ENCODE measurements around the gene AGBL1.

AGBL1 gene

DNA sequence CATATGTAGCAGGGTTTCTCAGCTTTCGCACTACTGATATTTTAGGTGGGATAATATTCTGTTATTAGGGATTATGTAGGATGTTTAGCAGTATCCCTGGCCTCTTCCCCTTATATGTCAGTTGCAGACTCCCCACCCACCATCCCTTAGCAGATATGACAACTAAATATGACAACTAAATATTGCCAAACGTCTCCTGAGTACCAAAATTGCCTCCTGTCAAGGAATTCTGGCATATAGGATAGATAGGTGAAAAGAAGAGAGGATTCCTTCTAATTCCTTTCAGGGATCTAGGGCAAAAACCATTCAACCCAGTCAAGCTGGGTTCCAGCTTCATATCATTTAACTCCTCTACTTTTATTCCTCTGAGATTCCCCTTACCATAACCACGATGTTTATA lies 759.8 kb downstream of the AGBL1 start:
- DNase-seq (ENCODE audit: low read depth, low spot score): no peak
- in situ Hi-C loops (cut with HindIII; ENCODE audit: low sequenced_read_pairs): no loop called here
- no peak overlapping the region for H3K4me3 ChIP-seq (ENCODE audit: low read depth, low read length)
- no peak for TF ChIP-seq CTCF (IDR thresholded peaks at IDR 0.05; ENCODE audit: low read depth, low read length)

GRCh38 chr15:86840996-86841395 lies 761.3 kb downstream of the AGBL1 start:
- in situ Hi-C loops (cut with HindIII; ENCODE audit: low sequenced_read_pairs): no loop called here
- DNase-seq (ENCODE audit: low read depth, low spot score): no peak
- H3K4me3 ChIP-seq (ENCODE audit: low read depth, low read length): no peak overlapping the region
- no peak for TF ChIP-seq CTCF (IDR thresholded peaks at IDR 0.05; ENCODE audit: low read depth, low read length)

GRCh38 chr15:86842199-86842598 lies 762.5 kb downstream of the AGBL1 start:
- DNase-seq (ENCODE audit: low read depth, low spot score): no peak
- TF ChIP-seq CTCF (IDR thresholded peaks at IDR 0.05; ENCODE audit: low read depth, low read length): no peak
- no peak overlapping the region for H3K4me3 ChIP-seq (ENCODE audit: low read depth, low read length)
- in situ Hi-C loops (cut with HindIII; ENCODE audit: low sequenced_read_pairs): no loop called here

GRCh38 chr15:86846036-86846435 lies 766.4 kb downstream of the AGBL1 start:
- in situ Hi-C loops (cut with HindIII; ENCODE audit: low sequenced_read_pairs): no loop called here

GRCh38 chr15:86849136-86849535 lies 769.5 kb downstream of the AGBL1 start:
- TF ChIP-seq CTCF (IDR thresholded peaks at IDR 0.05; ENCODE audit: low read depth, low read length): no peak
- no peak for DNase-seq (ENCODE audit: low read depth, low spot score)
- no peak overlapping the region for H3K4me3 ChIP-seq (ENCODE audit: low read depth, low read length)
- in situ Hi-C loops (cut with HindIII; ENCODE audit: low sequenced_read_pairs): no loop called here

More at GRCh38 chr15:86846036-86846435, 766.4 kb downstream of the AGBL1 start:
- no peak for TF ChIP-seq CTCF (IDR thresholded peaks at IDR 0.05; ENCODE audit: low read depth, low read length)
- DNase-seq (ENCODE audit: low read depth, low spot score): no peak
- no peak overlapping the region for H3K4me3 ChIP-seq (ENCODE audit: low read depth, low read length)

DNA sequence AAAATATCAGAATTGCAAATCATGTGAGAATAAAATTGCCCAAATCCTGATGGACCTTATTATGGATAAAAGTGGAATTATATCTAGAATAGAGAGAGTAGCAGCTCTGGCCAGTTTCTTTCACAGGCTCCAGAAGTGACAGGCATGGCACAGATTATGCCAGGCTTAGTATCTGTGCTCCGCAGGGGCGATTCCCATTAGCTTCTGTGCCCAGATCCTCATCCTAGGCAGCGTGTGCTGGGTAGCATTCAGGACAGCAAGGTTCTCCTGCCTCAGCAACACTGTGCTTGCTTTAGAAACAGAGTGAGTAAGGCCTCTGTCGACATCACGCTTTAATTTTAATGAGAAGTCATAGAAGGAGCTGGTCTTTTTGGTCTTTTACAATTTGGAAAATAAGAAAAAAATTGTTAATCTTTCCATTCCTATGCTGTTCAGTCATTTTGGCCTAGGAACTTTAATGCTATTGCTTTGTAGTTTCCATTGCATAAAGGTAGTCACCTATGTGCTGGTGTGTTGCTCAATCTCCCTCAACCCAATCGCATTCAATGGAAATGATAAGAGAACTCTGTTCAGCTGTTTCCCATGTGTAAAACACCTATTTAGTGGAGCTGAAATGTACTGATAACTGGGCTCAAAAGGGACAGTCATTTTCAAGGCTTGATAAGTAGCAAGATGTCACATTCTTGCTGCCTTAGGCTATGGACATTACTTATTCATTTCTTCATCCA lies 770.1 kb downstream of the AGBL1 start:
- no peak overlapping the region for H3K4me3 ChIP-seq (ENCODE audit: low read depth, low read length)
- in situ Hi-C loops (cut with HindIII; ENCODE audit: low sequenced_read_pairs): no loop called here
- no peak for TF ChIP-seq CTCF (IDR thresholded peaks at IDR 0.05; ENCODE audit: low read depth, low read length)
- DNase-seq (ENCODE audit: low read depth, low spot score): no peak

All from astrocyte of the spinal cord (primary cell).